ENCODE measurements around the gene SYT12. TPM values are rescaled to one million over a fixed set of nuclear protein-coding genes. Genes with fewer than 3 reads are reported as not detected.

SYT12 gene
- total RNA-seq, 1 experiment from 2014 or later: 1.9 TPM

DNA sequence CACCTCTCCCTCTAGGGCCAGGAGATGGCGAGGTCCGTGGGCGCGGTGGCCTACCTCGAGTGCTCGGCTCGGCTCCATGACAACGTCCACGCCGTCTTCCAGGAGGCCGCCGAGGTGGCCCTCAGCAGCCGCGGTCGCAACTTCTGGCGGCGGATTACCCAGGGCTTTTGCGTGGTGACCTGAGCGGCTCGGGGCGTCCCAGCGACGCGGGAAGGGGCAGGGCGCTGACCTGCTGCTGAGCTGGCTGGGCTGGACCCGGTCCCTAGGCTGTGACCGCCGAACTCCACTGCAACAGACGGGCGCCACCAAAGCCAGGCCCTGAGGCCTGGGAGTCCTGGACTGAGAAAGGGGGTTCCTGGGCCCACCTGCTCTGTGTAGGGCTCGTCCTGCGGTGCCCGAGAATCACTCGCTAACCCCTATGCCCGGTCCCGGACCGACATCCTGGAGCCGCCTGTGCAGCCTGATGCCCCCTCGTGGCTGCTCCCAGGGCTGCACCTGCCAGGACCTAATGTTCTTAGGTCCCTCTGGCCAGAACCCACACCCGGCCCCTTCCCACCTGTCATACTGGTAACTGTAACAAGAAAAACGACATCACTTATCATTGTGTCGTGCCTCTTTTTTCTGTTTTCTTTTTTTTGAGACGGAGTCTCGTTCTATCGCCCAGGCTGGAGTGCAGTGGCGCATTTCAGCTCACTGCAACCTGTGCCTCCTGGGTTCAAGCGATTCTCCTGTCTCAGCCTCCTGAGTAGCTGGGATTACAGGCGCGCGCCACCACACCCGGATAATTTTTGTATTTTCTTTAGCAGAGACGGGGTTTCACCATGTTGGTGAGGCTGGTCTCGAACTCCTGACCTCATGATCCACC lies 48.7 kb downstream of the SYT12 start:
- Histone ChIP-seq H3K9me3 (ENCODE audit: control insufficient read depth, low read depth, low read length) (no peaks in the 10 kb centered on the region), H4K8ac (replicated peaks; ENCODE audit: insufficient read length, low read depth, low read length) (no peak overlapping the region), H3K27ac (ENCODE audit: insufficient read length, low read depth, low read length) (no peak overlapping the region), H3K27me3 (ENCODE audit: insufficient read depth, low read length) (no peaks in the 10 kb centered on the region), H3K56ac (ENCODE audit: insufficient read length, low read depth, low read length) (no peak overlapping the region), H2BK20ac (ENCODE audit: low read depth, low read length, poor library complexity, severe bottlenecking) (no peak overlapping the region), H2BK120ac (ENCODE audit: low read depth, low read length, poor library complexity, severe bottlenecking) (no peak overlapping the region), H3K23ac (ENCODE audit: insufficient read length, low read depth, low read length) (no peak overlapping the region), H3K18ac (ENCODE audit: insufficient read length, low read depth, low read length) (no peak overlapping the region), H2BK12ac (ENCODE audit: insufficient read length, low read depth, low read length) (no peak overlapping the region), H3K4me1 (ENCODE audit: insufficient read depth, low read length) (no peaks in the 10 kb centered on the region), H4K5ac (ENCODE audit: insufficient read length, low read depth, low read length) (no peak overlapping the region), H2AK5ac (ENCODE audit: insufficient read length, low read length) (no peak overlapping the region), H3K14ac (ENCODE audit: insufficient read depth, low read length) (no peak overlapping the region), H2AFZ (ENCODE audit: low read length) (no peak overlapping the region), H2BK5ac (ENCODE audit: insufficient read length, low read length) (no peak overlapping the region), H3K4ac (ENCODE audit: low read depth, low read length) (no peak overlapping the region), H3T11ph (ENCODE audit: low read length) (no peak overlapping the region), H3K23me2 (ENCODE audit: insufficient read length, low read depth, low read length, poor library complexity, severe bottlenecking) (peaks cover 3% of the 10 kb centered on the region), H3K79me1 (ENCODE audit: insufficient read depth, low read depth, low read length, poor library complexity, severe bottlenecking) (no peaks in the 10 kb centered on the region), H4K20me1 (ENCODE audit: control insufficient read depth, insufficient read depth, insufficient read length) (no peaks in the 10 kb centered on the region), H3K9ac (ENCODE audit: extremely low read depth, insufficient read length, low read length) (no peak overlapping the region), H4K91ac (ENCODE audit: insufficient read length, low read depth, low read length) (no peak overlapping the region), H3K79me2 (ENCODE audit: insufficient read depth, low read length) (no peaks in the 10 kb centered on the region), H2BK15ac (ENCODE audit: low read depth, low read length) (no peak overlapping the region), H3K4me2 (ENCODE audit: insufficient read depth, insufficient read length, low read length) (no peak overlapping the region)
- no peak overlapping the region for H3K27ac Mint-ChIP-seq
- H3K9me3 Mint-ChIP-seq: no peaks in the 10 kb centered on the region
- TF ChIP-seq, protein P1, sequence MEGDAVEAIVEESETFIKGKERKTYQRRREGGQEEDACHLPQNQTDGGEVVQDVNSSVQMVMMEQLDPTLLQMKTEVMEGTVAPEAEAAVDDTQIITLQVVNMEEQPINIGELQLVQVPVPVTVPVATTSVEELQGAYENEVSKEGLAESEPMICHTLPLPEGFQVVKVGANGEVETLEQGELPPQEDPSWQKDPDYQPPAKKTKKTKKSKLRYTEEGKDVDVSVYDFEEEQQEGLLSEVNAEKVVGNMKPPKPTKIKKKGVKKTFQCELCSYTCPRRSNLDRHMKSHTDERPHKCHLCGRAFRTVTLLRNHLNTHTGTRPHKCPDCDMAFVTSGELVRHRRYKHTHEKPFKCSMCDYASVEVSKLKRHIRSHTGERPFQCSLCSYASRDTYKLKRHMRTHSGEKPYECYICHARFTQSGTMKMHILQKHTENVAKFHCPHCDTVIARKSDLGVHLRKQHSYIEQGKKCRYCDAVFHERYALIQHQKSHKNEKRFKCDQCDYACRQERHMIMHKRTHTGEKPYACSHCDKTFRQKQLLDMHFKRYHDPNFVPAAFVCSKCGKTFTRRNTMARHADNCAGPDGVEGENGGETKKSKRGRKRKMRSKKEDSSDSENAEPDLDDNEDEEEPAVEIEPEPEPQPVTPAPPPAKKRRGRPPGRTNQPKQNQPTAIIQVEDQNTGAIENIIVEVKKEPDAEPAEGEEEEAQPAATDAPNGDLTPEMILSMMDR (conservative IDR thresholded peaks at IDR 0.05): peak; percentile 95
- H3K4me1 Mint-ChIP-seq: peaks cover 0 to 3% of the 10 kb centered on the region in 2 experiments; a peak in 1 of 4 replicates
- no peaks in the 10 kb centered on the region; a peak in 2 of 7 replicates for H3K36me3 Mint-ChIP-seq (ENCODE audit: insufficient read depth in 1 of 3, low read depth in 3 of 3)
- peak; percentile 94 for DNase-seq
- no peaks in the 10 kb centered on the region; the same call in 1 of the 2 replicates for H3K27me3 Mint-ChIP-seq (ENCODE audit: low read depth)
- no CpG with 5 or more reads among the region's 53 CpGs for WGBS (ENCODE audit: extremely low coverage, insufficient read length, low lambda C conversion rate)
- peak overlapping the region in 1 of 2 experiments; percentile 10; a peak in 2 of 5 replicates for H3K4me3 Mint-ChIP-seq
